Tongue (tissue), 2 donors: Measurements from ENCODE around the gene THSD7A. TPM values are rescaled to one million over a fixed set of nuclear protein-coding genes. Genes with fewer than 3 reads are reported as not detected.

ENCODE experiments used
- DNase-seq: peaks from one replicate; pipeline ENCODE4 v3.0.0-alpha.2; 2015
- total RNA-seq: library from RNA; depleted of rRNA; stranded (reverse); fragments of >200 nt; gene quantifications from one replicate; pipeline ENCODE4 v1.2.3, GENCODE V29; 2014

Gene THSD7A
- total RNA-seq, 1 donor from 2014 or later: 10.6 TPM

DNA sequence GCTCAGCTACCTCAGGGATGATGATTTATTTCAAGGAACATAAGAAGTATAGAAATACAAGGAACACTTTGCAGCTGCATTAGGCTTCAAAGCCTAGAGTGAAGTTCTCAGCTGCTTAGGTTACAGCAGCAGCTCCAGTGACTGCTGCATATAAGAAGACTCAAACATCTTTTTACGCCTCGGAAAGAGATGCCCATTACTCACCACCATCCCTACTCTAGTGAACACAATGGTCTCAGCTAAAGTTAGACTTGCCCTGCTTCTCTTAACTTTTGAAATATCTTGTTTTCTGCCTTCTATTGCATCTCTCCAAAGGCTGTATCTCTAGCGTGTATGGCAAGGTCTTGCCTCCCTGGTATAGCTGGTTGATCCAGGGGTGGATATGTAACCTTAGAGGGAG is 502.4 kb downstream of the THSD7A start:
- DNase-seq: no peak

DNA sequence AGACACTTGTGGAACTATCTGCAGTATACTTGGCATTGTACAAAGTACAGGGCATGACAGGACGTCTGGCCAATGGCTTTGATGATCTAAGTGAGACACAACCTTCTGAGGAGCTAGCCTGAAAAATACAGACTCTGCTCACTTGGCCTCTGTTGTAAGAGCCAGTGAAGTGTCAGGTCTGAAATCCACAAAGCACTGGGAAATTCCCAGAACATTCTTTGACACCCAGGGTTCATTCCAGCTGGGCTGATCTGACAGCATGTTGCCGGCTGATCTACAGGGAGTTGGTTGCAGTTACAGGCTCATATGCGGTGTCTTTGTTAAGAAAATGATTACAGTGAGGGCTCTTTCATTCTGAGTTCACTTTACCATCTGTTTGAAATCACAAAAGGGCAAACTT is 503.7 kb downstream of the THSD7A start:
- DNase-seq: no peak

DNA sequence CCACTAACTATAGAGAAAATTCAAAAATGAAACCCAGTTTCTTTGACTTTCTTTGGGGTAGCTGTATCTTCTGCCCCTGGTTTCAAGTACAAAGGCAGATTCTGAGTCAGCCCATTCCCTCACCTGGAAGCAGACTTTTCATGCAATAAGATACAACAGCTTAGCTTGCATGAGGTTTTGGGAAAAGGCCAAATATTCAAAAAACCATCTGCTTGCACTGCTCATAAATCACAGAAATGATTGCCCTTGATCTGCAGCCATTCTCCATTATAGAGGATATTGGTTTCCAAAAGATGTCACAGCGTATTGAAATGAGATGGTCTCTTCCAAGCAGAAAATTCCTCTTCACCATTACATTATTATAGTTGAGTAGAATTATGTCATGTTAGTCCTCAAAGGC is 504.4 kb downstream of the THSD7A start:
- peak; percentile 14 for DNase-seq
